ENCODE results near the gene CRNN.
A peak's percentile ranks its signal among the peaks of the same experiment; 100 is the strongest.

CRNN gene

DNA sequence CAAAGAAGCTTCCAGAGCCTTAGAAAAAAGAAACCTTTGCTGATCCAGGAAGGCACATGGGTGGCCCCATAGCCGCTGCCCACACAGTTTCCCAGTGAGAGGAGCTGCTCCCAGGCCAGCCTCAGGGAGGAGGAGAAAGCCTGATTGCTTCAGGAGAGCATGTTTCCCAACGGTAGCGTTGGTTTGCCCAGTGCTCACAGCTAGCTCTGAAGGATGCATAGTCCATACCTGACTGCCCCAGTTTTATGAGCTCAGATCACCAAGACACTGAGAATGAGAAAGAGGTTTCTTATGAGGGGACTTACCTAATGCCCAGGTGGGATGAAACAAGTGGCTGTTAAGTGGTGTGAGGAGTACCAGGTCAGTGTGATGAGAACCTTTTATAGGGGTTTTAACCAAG, at the start of gene CRNN:
Gene CRNN (minus strand): TSS at position 355 of the 400 bp plus-strand sequence. CDS start 2,030 bp downstream, outside the sequence.
- DNase-seq (ENCODE audit: low read depth), result no peak
- TF ChIP-seq, protein P1, sequence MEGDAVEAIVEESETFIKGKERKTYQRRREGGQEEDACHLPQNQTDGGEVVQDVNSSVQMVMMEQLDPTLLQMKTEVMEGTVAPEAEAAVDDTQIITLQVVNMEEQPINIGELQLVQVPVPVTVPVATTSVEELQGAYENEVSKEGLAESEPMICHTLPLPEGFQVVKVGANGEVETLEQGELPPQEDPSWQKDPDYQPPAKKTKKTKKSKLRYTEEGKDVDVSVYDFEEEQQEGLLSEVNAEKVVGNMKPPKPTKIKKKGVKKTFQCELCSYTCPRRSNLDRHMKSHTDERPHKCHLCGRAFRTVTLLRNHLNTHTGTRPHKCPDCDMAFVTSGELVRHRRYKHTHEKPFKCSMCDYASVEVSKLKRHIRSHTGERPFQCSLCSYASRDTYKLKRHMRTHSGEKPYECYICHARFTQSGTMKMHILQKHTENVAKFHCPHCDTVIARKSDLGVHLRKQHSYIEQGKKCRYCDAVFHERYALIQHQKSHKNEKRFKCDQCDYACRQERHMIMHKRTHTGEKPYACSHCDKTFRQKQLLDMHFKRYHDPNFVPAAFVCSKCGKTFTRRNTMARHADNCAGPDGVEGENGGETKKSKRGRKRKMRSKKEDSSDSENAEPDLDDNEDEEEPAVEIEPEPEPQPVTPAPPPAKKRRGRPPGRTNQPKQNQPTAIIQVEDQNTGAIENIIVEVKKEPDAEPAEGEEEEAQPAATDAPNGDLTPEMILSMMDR (conservative IDR thresholded peaks at IDR 0.05; ENCODE audit: low read depth, low read length), result no peak
- no peak within 1 kb of the TSS for H3K4me3 ChIP-seq (ENCODE audit: low read depth, low read length)

DNA sequence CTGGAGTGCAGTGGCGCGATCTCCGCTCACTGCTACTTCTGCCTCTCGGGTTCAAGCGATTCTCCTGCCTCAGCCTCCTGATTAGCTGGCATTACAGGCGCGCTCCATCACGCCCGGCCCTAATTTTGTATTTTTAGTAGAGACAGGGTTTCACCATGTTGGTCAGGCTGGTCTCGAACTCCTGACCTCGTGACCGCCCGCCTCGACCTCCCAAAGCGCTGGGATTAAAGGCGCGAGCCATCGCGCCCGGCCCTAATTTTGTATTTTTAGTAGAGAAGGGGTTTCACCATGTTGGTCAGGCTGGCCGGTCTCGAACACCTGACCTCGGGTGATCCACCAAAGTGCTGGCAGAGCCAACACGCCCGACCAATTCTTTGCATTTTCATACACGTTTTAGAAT, 48.6 kb upstream of the CRNN start:
- no peak overlapping the region for H3K4me3 ChIP-seq (ENCODE audit: low read depth, low read length)
- DNase-seq (ENCODE audit: low read depth), result no peak
- TF ChIP-seq, protein P1 (conservative IDR thresholded peaks at IDR 0.05; ENCODE audit: low read depth, low read length), result no peak

DNA sequence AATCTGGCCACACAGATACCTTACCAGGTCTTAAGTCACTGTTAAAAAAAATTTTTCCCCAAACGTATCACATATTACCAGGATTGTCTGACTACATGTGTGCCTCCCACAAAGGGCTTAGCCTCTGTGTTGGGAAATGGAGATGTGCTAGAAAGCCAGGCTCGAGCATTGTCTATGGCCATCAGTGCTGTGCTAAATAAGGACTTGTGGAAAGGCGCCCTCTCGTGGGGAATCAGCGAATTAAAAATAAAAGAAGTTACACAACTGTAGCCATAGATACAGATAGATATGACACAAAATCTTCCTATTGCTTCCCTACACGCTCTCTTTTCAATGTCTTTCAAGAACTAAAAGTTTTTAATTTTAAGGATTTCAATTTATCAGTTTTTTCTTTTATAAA, 47.5 kb upstream of the CRNN start:
- TF ChIP-seq, protein P1 (conservative IDR thresholded peaks at IDR 0.05; ENCODE audit: low read depth, low read length), result peak; percentile 71
- no peak overlapping the region for H3K4me3 ChIP-seq (ENCODE audit: low read depth, low read length)

DNA sequence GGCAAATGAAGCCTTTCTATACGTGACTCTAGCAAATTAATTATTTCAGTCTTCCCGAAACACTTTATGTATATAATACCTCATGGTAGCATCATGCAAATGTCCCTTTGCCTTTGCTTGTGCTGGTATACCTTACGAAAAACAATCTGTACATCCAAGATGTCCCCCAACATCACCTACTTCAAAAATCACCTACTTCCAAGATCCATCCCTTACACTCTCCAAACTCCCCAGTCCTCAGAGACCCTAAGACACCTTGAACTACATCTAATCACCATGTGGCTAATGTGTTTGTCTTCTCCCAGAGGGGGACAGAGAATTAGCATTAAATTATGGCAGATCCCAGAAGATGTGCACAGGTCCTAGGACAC, 46.5 kb upstream of the CRNN start:
- H3K4me3 ChIP-seq (ENCODE audit: low read depth, low read length), result no peak overlapping the region
- TF ChIP-seq, protein P1 (conservative IDR thresholded peaks at IDR 0.05; ENCODE audit: low read depth, low read length), result no peak
- no peak for DNase-seq (ENCODE audit: low read depth)

More for the DNA sequence above, 47.5 kb upstream of the CRNN start:
- peak; percentile 73 for DNase-seq (ENCODE audit: low read depth)

DNA sequence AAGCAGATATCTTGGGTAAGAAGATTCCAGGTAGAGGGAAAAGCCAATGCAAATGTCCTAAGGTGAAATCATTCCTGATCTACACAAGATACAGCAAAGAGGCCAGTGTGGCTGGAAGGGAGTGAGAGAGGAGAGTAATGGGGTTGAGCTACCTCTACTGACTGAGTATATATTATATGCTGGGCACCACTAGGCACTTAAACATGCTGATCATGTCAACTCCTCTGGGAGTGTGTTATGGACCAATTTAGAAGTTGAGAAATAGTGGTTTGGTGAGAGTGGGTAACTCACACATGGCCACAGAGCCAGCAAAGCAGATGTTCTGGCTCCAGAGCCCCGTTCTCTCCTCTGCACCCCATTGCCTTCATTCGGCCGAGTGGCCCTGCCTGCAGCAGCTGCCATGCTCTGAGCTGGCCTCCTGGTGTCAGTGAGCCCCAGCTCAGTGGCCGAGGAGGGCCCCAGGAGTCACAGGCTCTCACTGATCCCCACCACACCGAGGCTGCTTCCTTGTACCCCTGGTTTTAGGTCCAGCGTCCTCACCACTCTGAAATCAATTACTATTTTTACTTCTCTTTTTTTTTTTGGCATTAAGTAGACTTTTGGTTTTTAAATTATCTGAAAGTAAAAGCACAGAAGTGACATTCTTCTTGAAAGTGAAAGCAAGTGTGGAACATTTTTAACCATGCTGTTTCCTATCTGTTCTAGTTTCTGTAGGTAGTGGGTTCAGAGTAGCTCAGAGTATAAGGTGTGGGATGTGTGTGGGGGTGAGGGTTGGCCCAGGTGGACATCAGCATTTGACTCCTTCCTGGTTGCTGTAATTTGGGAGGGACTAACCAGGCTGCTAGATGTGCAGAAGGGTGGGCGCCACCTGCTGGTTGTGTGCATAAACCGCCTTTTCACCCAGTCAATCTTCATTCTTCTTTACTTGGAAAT, 45.8 kb upstream of the CRNN start:
- H3K4me3 ChIP-seq (ENCODE audit: low read depth, low read length), result no peak overlapping the region
- DNase-seq (ENCODE audit: low read depth), result peak; percentile 79
- TF ChIP-seq, protein P1 (conservative IDR thresholded peaks at IDR 0.05; ENCODE audit: low read depth, low read length), result peak; percentile 87

DNA sequence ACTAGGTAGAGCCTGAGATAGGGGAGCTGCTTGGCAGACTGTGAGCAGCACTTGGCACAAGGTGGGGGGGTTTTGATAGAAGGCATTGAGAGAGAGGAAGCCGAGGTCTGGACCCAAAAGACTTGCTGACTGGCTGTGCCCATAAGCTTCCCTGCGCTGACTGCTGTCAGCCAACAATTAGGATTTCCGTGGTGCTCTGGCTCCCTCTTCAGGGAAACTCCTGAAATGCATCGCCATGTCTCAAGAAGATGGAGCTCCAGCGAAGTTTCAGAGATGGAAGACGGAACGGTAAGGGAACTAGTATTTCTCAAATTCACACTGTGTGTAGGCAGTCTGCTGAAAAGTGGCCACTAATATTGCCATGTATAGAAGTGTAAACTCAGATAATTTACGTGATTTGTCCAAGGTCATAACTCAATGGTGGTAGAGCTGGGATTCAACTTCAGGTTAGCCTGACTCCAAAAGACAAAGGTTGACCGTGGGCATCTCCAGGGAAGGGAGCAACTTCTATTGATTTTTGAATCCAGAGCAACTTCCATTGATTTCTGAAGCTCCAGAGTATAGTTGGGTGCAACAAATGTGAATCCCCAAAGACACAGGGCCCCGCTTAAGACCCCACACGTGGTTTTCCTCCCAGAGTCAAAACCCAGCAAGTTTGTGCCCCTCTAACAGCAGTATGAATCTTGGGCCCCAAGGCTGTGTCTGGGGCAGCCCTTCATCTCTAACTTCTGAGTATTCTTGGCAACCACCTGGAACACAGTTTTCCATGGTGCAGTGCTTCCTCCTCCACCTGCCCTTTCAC, 44.5 kb upstream of the CRNN start:
- TF ChIP-seq, protein P1 (conservative IDR thresholded peaks at IDR 0.05; ENCODE audit: low read depth, low read length), result peak; percentile 94
- H3K4me3 ChIP-seq (ENCODE audit: low read depth, low read length), result no peak overlapping the region
- DNase-seq (ENCODE audit: low read depth), result peak; percentile 87
